ENCODE measurements around the gene CDH4. TPM values are rescaled to one million over a fixed set of nuclear protein-coding genes. Genes with fewer than 3 reads are reported as not detected.

CDH4 gene
- total RNA-seq, 1 donor from 2014 or later, result 0.23 TPM

DNA sequence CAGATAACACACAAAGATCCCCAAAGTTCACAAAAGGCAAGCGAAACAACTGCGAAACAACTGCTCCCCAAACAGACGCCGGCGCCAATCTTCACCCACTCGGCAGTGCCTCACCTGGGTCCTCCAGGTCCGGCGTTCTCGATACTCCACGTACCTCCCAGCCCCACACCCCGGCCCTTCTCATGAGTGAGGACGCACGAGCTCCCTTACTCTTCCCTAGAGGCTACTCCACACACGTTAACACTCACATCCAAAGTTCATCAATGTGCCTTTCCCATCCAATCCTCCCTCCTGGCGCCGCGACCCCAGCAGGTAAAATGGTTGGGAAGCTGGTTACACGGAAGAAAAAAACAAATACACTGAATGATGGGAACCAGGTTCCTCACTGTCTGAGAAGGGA is 736.6 kb downstream of the CDH4 start:
- Mint-ChIP-seq H3K36me3 (ENCODE audit: low read depth, unreplicated experiment) (peaks cover 78% of the 10 kb centered on the region), H3K27ac (ENCODE audit: unreplicated experiment) (no peak overlapping the region), H3K4me1 (ENCODE audit: unreplicated experiment) (no peaks in the 10 kb centered on the region), H3K9me3 (ENCODE audit: unreplicated experiment) (peaks cover 10% of the 10 kb centered on the region), H3K27me3 (ENCODE audit: unreplicated experiment) (peaks cover 12% of the 10 kb centered on the region), H3K4me3 (ENCODE audit: unreplicated experiment) (peak overlapping the region; percentile 37)
- no peak for DNase-seq (ENCODE audit: low spot score)
- TF ChIP-seq, protein P1, sequence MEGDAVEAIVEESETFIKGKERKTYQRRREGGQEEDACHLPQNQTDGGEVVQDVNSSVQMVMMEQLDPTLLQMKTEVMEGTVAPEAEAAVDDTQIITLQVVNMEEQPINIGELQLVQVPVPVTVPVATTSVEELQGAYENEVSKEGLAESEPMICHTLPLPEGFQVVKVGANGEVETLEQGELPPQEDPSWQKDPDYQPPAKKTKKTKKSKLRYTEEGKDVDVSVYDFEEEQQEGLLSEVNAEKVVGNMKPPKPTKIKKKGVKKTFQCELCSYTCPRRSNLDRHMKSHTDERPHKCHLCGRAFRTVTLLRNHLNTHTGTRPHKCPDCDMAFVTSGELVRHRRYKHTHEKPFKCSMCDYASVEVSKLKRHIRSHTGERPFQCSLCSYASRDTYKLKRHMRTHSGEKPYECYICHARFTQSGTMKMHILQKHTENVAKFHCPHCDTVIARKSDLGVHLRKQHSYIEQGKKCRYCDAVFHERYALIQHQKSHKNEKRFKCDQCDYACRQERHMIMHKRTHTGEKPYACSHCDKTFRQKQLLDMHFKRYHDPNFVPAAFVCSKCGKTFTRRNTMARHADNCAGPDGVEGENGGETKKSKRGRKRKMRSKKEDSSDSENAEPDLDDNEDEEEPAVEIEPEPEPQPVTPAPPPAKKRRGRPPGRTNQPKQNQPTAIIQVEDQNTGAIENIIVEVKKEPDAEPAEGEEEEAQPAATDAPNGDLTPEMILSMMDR (IDR thresholded peaks at IDR 0.05; ENCODE audit: unreplicated experiment), result no peak

DNA sequence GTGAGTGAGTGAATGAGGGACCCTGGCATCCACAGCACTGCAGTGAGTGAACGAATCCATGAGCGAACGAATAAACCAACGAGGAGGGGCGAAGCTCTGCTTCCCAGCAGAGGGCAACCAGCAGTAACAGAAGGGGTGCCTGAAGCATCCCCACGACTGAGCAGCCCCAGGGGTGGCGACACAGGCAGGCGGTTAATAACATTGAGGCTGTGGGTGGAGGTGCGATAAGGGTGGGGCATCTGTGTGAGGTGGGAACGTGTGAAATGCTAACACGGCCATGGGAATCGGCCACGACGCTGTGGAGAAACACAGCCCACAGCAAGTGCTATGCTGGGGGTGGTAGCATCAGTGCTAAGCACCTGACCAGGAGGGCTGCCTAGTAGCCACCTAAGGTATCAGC is 737.7 kb downstream of the CDH4 start:
- Mint-ChIP-seq H3K27me3 (ENCODE audit: unreplicated experiment) (peaks cover 6% of the 10 kb centered on the region), H3K4me1 (ENCODE audit: unreplicated experiment) (no peaks in the 10 kb centered on the region), H3K4me3 (ENCODE audit: unreplicated experiment) (peak overlapping the region; percentile 65), H3K27ac (ENCODE audit: unreplicated experiment) (peak overlapping the region; percentile 36), H3K36me3 (ENCODE audit: low read depth, unreplicated experiment) (peaks cover 81% of the 10 kb centered on the region), H3K9me3 (ENCODE audit: unreplicated experiment) (peaks cover 5% of the 10 kb centered on the region)
- DNase-seq (ENCODE audit: low spot score), result no peak
- TF ChIP-seq, protein P1 (IDR thresholded peaks at IDR 0.05; ENCODE audit: unreplicated experiment), result no peak

Small RNAs within 50 kb of the gene (microRNA-seq; reads per million reads assigned to microRNA genes)
- gene MIR1257 (ENCODE audit: unreplicated experiment), result 0.21 reads per million

Data from endothelial cell (in vitro differentiated cells).